GM10248 (cell line): Measurements from ENCODE around the gene B2M.
"Not testable (repeated sequence)": the region's sequence is repeated elsewhere in the genome, so short reads cannot be mapped to it uniquely, and the experiment has no call there.

Experiments used
- CTCF ChIA-PET: fragments of 300-600 bp; sonication (Branson Sonifier 250); formaldehyde crosslinking; extraction: SDS; loops from one replicate; lab custom pipeline; 2021; ENCODE audit warnings: antibody characterized with exemption; lab: Yijun Ruan, JAX
- POLR2A ChIA-PET: fragments of 350-650 bp; sonication (Branson Sonifier 250); formaldehyde crosslinking; extraction: SDS; loops from one replicate; lab custom pipeline; 2020; ENCODE audit warnings: antibody characterized with exemption; lab: Yijun Ruan, JAX
- DNase-seq: peaks from one replicate; pipeline ENCODE4 v3.0.0; 2012; ENCODE audit errors: extremely low spot score
- CTCF ChIP-seq: IDR thresholded peaks from 2 replicates; pipeline ENCODE4 v1.5.1; 2012; ENCODE audit warnings: mild to moderate bottlenecking, low read depth; ENCODE audit errors: extremely low read depth, missing control alignments, control extremely low read depth

B2M gene

GRCh38 chr15:44716983-44717602 is 5.8 kb downstream of the B2M start:
- ChIA-PET POLR2A (no interaction called here), CTCF (interaction anchor here (1.2 to 13.9 kb wide), 3 partner anchors 13 to 52 kb away, joined by 4 to 120 read pairs (median 117); partner anchors contain the start of genes SPG11 and TRIM69)
- no peak for TF ChIP-seq CTCF

DNA sequence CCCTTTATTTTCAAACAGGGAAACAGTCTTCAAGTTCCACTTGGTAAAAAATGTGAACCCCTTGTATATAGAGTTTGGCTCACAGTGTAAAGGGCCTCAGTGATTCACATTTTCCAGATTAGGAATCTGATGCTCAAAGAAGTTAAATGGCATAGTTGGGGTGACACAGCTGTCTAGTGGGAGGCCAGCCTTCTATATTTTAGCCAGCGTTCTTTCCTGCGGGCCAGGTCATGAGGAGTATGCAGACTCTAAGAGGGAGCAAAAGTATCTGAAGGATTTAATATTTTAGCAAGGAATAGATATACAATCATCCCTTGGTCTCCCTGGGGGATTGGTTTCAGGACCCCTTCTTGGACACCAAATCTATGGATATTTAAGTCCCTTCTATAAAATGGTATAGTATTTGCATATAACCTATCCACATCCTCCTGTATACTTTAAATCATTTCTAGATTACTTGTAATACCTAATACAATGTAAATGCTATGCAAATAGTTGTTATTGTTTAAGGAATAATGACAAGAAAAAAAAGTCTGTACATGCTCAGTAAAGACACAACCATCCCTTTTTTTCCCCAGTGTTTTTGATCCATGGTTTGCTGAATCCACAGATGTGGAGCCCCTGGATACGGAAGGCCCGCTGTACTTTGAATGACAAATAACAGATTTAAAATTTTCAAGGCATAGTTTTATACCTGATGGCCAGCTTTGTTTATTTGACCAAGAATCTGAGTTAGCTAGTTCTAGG is 7.0 kb downstream of the B2M start:
- CTCF ChIA-PET: interaction anchor here (1.0 to 13.9 kb wide), 3 partner anchors 19 to 53 kb away, joined by 3 to 120 read pairs (median 117); partner anchors contain the start of genes SPG11 and TRIM69

More at GRCh38 chr15:44716983-44717602, 5.8 kb downstream of the B2M start:
- no peak for DNase-seq

GRCh38 chr15:44718927-44719292 is 7.6 kb downstream of the B2M start:
- no peak for DNase-seq
- POLR2A ChIA-PET: interaction anchor here (1.7 to 3.0 kb wide), 3 partner anchors 9 to 55 kb away, joined by 5 to 14 read pairs (median 6); partner anchors contain the start of genes SPG11 and TRIM69
- CTCF ChIA-PET: interaction anchor here (1.0 to 13.9 kb wide), 3 partner anchors 18 to 54 kb away, joined by 3 to 120 read pairs (median 117); partner anchors contain the start of genes SPG11 and TRIM69
- no peak for TF ChIP-seq CTCF

More for the DNA sequence above, 7.0 kb downstream of the B2M start:
- POLR2A ChIA-PET: interaction anchor here (0.7 to 3.0 kb wide), 3 partner anchors 10 to 17 kb away, joined by 3 to 14 read pairs (median 6); partner anchors contain the start of gene TRIM69
- no peak for DNase-seq
- TF ChIP-seq CTCF: no peak

DNA sequence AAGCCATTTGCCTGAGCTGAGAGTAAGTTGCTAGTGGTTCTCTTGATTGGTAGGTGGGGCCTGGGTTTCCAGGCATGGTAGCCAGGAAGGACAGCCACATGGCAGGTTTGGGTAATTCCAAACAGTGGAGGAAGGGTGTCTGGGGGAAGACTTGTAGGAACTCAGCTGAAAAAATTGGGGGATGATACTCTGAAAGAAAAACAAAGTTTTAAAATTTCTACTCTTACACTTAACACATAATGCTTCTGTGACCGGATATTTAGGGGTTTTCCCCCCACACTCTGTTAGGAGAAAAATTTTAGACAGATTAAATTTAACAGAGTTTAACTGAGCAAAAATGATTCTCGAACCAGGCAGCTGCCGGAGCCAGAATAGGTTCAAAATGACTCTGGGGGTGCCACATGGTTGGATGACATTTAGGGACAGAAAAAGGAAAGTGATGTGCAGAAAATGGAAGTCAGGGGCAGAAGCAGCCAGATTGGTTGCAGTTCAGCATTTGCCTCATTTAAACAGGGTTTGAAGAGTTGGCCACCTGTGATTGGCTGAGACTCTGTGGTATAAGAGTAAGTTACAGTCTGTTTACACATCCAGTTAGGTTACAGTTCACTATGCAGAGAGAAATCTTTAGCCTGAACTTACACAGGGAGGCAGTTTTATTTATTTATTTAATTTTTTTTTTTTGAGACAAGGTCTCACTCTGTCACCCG is 8.1 kb downstream of the B2M start:
- POLR2A ChIA-PET: interaction anchor here (0.5 to 3.8 kb wide), 7 partner anchors 7 to 148 kb away, joined by 3 to 35 read pairs (median 6); partner anchors contain the start of genes B2M, PATL2, SPG11 and TRIM69
- DNase-seq: peak; percentile 37
- TF ChIP-seq CTCF: no peak
- CTCF ChIA-PET: interaction anchor here (1.0 to 13.9 kb wide), 3 partner anchors 17 to 54 kb away, joined by 3 to 120 read pairs (median 117); partner anchors contain the start of genes SPG11 and TRIM69

DNA sequence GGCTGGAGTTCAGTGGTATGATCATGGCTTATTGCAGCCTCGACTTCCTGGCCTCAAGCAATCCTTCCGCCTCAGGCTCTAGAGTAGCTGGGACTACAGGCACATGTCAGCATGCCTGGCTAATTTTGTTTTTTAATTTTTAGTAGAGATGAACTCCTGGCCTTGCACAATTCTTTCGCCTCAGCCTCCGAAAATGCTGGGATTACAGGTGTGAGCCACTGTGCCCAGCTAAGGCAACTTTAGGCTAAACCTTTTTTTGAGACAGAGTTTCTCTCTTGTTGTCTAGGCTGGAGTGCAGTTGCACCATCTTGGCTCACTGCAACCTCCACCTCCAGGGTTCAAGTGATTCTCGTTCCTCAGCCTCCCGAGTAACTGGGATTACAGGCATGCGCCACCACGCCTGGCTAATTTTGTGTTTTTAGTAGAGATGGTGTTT is 8.7 kb downstream of the B2M start:
- DNase-seq: not testable (repeated sequence)
- ChIA-PET CTCF (interaction anchor here (13.3 to 13.9 kb wide), 2 partner anchors 17 to 55 kb away, joined by 117 to 120 read pairs; partner anchors contain the start of genes SPG11 and TRIM69), POLR2A (interaction anchor here (0.5 to 3.8 kb wide), 5 partner anchors 8 to 56 kb away, joined by 4 to 35 read pairs (median 13); partner anchors contain the start of genes B2M, PATL2, SPG11 and TRIM69)

- no peak for TF ChIP-seq CTCF
- CTCF ChIA-PET: interaction anchor here (2.9 to 13.9 kb wide), 3 partner anchors 8 to 55 kb away, joined by 23 to 120 read pairs (median 117); partner anchors contain the start of genes B2M, PATL2, SPG11 and TRIM69
- POLR2A ChIA-PET: interaction anchor here (0.5 to 3.8 kb wide), 5 partner anchors 8 to 57 kb away, joined by 4 to 35 read pairs (median 13); partner anchors contain the start of genes B2M, PATL2, SPG11 and TRIM69
- DNase-seq: no peak
Measured at GRCh38 chr15:44720460-44721176, 9.3 kb downstream of the B2M start.
